ENCODE results near the gene KDM6A.
"Not testable (repeated sequence)": the region's sequence is repeated elsewhere in the genome, so short reads cannot be mapped to it uniquely, and the experiment has no call there.

KDM6A gene

GRCh38 chrX:44999872-45000271 lies 126.9 kb downstream of the KDM6A start:
- H3K9ac ChIP-seq (ENCODE audit: low read length); H3K4ac ChIP-seq (ENCODE audit: low read depth, low read length); H4K8ac ChIP-seq (ENCODE audit: low read depth, low read length); H4K12ac ChIP-seq (ENCODE audit: low read depth, low read length); H2AFZ ChIP-seq (ENCODE audit: insufficient read depth, low read length, poor library complexity); H4K91ac ChIP-seq (ENCODE audit: low read depth, low read length); H3K27ac ChIP-seq (ENCODE audit: low read depth, low read length); H3K4me2 ChIP-seq (ENCODE audit: low read length); H2AK5ac ChIP-seq (ENCODE audit: low read length); H3K18ac ChIP-seq (ENCODE audit: low read length); H2BK120ac ChIP-seq (ENCODE audit: insufficient read depth, low read length, poor library complexity); H3K23ac ChIP-seq (ENCODE audit: low read length); H3K36me3 ChIP-seq (ENCODE audit: control insufficient read depth in 1 of 2, insufficient read depth in 2 of 2, low read length in 2 of 2); H3K27me3 ChIP-seq (ENCODE audit: insufficient read depth, low read length); H2BK5ac ChIP-seq (ENCODE audit: low read depth, low read length, poor library complexity); DNase-seq; H3K4me3 ChIP-seq (ENCODE audit: low read depth, low read length); H2BK12ac ChIP-seq (ENCODE audit: low read length); H3K9me3 ChIP-seq (ENCODE audit: insufficient read depth, low read depth, low read length); H3K79me1 ChIP-seq (ENCODE audit: low read length); H3K79me2 ChIP-seq (ENCODE audit: control insufficient read depth, insufficient read depth, low read length, poor library complexity); H3K14ac ChIP-seq (ENCODE audit: low read length): not testable (repeated sequence)
- no CpG with 5 or more reads among the region's 3 CpGs for WGBS (ENCODE audit: extremely low coverage, insufficient coverage, insufficient read length)
- H3K4me1 ChIP-seq (ENCODE audit: control insufficient read depth in 1 of 2, insufficient read depth in 2 of 2, low read length in 2 of 2): peaks cover 0 to 11% of the 10 kb centered on the region in 2 experiments

- H2AFZ ChIP-seq (ENCODE audit: insufficient read depth, low read length, poor library complexity): no peak overlapping the region
- H3K4me1 ChIP-seq (ENCODE audit: control insufficient read depth in 1 of 2, insufficient read depth in 2 of 2, low read length in 2 of 2): peaks cover 0 to 11% of the 10 kb centered on the region in 2 experiments
- H3K79me1 ChIP-seq (ENCODE audit: low read length): no peaks in the 10 kb centered on the region
- H2BK5ac ChIP-seq (ENCODE audit: low read depth, low read length, poor library complexity): no peak overlapping the region
- H3K27me3 ChIP-seq (ENCODE audit: insufficient read depth, low read length): no peaks in the 10 kb centered on the region
- no peak overlapping the region for H4K12ac ChIP-seq (ENCODE audit: low read depth, low read length)
- no peak overlapping the region for H4K8ac ChIP-seq (ENCODE audit: low read depth, low read length)
- no peak overlapping the region for H3K14ac ChIP-seq (ENCODE audit: low read length)
- no peak overlapping the region for H4K91ac ChIP-seq (ENCODE audit: low read depth, low read length)
- H3K18ac ChIP-seq (ENCODE audit: low read length): no peak overlapping the region
- H3K79me2 ChIP-seq (ENCODE audit: control insufficient read depth, insufficient read depth, low read length, poor library complexity): peaks cover 6% of the 10 kb centered on the region
- H3K4me2 ChIP-seq (ENCODE audit: low read length): peak overlapping the region; percentile 34
- WGBS (ENCODE audit: extremely low coverage, insufficient coverage, insufficient read length): no CpG with 5 or more reads among the region's 4 CpGs
- H2BK12ac ChIP-seq (ENCODE audit: low read length): no peak overlapping the region
- no peak overlapping the region for H3K4ac ChIP-seq (ENCODE audit: low read depth, low read length)
- H3K4me3 ChIP-seq (ENCODE audit: low read depth, low read length): no peak overlapping the region
- no peak overlapping the region for H2BK120ac ChIP-seq (ENCODE audit: insufficient read depth, low read length, poor library complexity)
- no peak overlapping the region for H3K9ac ChIP-seq (ENCODE audit: low read length)
- no peak overlapping the region for H3K27ac ChIP-seq (ENCODE audit: low read depth, low read length)
- H3K23ac ChIP-seq (ENCODE audit: low read length): no peak overlapping the region
- peak; percentile 15 to 61 for DNase-seq
- H2AK5ac ChIP-seq (ENCODE audit: low read length): no peak overlapping the region
- H3K36me3 ChIP-seq (ENCODE audit: control insufficient read depth in 1 of 2, insufficient read depth in 2 of 2, low read length in 2 of 2): peaks cover 0 to 2% of the 10 kb centered on the region in 2 experiments
- no peaks in the 10 kb centered on the region for H3K9me3 ChIP-seq (ENCODE audit: insufficient read depth, low read depth, low read length)
Observed at GRCh38 chrX:45001048-45001447, 128.1 kb downstream of the KDM6A start.

GRCh38 chrX:45003085-45003484 lies 130.1 kb downstream of the KDM6A start:
- peaks cover 3% of the 10 kb centered on the region for H3K79me2 ChIP-seq (ENCODE audit: control insufficient read depth, insufficient read depth, low read length, poor library complexity)
- no peak for DNase-seq
- H3K18ac ChIP-seq (ENCODE audit: low read length): no peak overlapping the region
- H2BK120ac ChIP-seq (ENCODE audit: insufficient read depth, low read length, poor library complexity): no peak overlapping the region
- no peak overlapping the region for H2AFZ ChIP-seq (ENCODE audit: insufficient read depth, low read length, poor library complexity)
- no peak overlapping the region for H3K23ac ChIP-seq (ENCODE audit: low read length)
- no peaks in the 10 kb centered on the region for H3K27me3 ChIP-seq (ENCODE audit: insufficient read depth, low read length)
- no peaks in the 10 kb centered on the region for H3K79me1 ChIP-seq (ENCODE audit: low read length)
- H2BK5ac ChIP-seq (ENCODE audit: low read depth, low read length, poor library complexity): no peak overlapping the region
- H3K36me3 ChIP-seq (ENCODE audit: control insufficient read depth in 1 of 2, insufficient read depth in 2 of 2, low read length in 2 of 2): peaks cover 0 to 2% of the 10 kb centered on the region in 2 experiments
- no peak overlapping the region for H4K12ac ChIP-seq (ENCODE audit: low read depth, low read length)
- no peak overlapping the region for H2AK5ac ChIP-seq (ENCODE audit: low read length)
- H4K8ac ChIP-seq (ENCODE audit: low read depth, low read length): no peak overlapping the region
- no peak overlapping the region for H3K14ac ChIP-seq (ENCODE audit: low read length)
- no peak overlapping the region for H3K9ac ChIP-seq (ENCODE audit: low read length)
- no CpG with 5 or more reads among the region's 4 CpGs for WGBS (ENCODE audit: extremely low coverage, insufficient coverage, insufficient read length)
- no peak overlapping the region for H4K91ac ChIP-seq (ENCODE audit: low read depth, low read length)
- H2BK12ac ChIP-seq (ENCODE audit: low read length): no peak overlapping the region
- no peaks in the 10 kb centered on the region for H3K9me3 ChIP-seq (ENCODE audit: insufficient read depth, low read depth, low read length)
- no peak overlapping the region for H3K27ac ChIP-seq (ENCODE audit: low read depth, low read length)
- no peak overlapping the region for H3K4me3 ChIP-seq (ENCODE audit: low read depth, low read length)
- no peak overlapping the region for H3K4me2 ChIP-seq (ENCODE audit: low read length)
- H3K4ac ChIP-seq (ENCODE audit: low read depth, low read length): no peak overlapping the region
- H3K4me1 ChIP-seq (ENCODE audit: control insufficient read depth in 1 of 2, insufficient read depth in 2 of 2, low read length in 2 of 2): peaks cover 0 to 11% of the 10 kb centered on the region in 2 experiments

- H3K4me2 ChIP-seq (ENCODE audit: low read length): no peak overlapping the region
- no peak overlapping the region for H3K14ac ChIP-seq (ENCODE audit: low read length)
Observed at GRCh38 chrX:45006002-45006800, 133.2 kb downstream of the KDM6A start.

More at GRCh38 chrX:45006002-45006800, 133.2 kb downstream of the KDM6A start:
- Histone ChIP-seq H3K18ac (ENCODE audit: low read length) (no peak overlapping the region), H3K79me1 (ENCODE audit: low read length) (no peaks in the 10 kb centered on the region), H3K4me1 (ENCODE audit: control insufficient read depth in 1 of 2, insufficient read depth in 2 of 2, low read length in 2 of 2) (peaks cover 0 to 7% of the 10 kb centered on the region in 2 experiments), H4K91ac (ENCODE audit: low read depth, low read length) (no peak overlapping the region), H2BK12ac (ENCODE audit: low read length) (no peak overlapping the region), H2BK120ac (ENCODE audit: insufficient read depth, low read length, poor library complexity) (no peak overlapping the region), H4K8ac (ENCODE audit: low read depth, low read length) (no peak overlapping the region), H3K27ac (ENCODE audit: low read depth, low read length) (no peak overlapping the region), H3K4ac (ENCODE audit: low read depth, low read length) (peak overlapping the region; percentile 27), H2BK5ac (ENCODE audit: low read depth, low read length, poor library complexity) (no peak overlapping the region), H3K4me3 (ENCODE audit: low read depth, low read length) (no peak overlapping the region), H2AFZ (ENCODE audit: insufficient read depth, low read length, poor library complexity) (no peak overlapping the region), H2AK5ac (ENCODE audit: low read length) (no peak overlapping the region), H3K27me3 (ENCODE audit: insufficient read depth, low read length) (no peaks in the 10 kb centered on the region), H3K23ac (ENCODE audit: low read length) (no peak overlapping the region), H3K9me3 (ENCODE audit: insufficient read depth, low read depth, low read length) (no peaks in the 10 kb centered on the region), H4K12ac (ENCODE audit: low read depth, low read length) (no peak overlapping the region), H3K36me3 (ENCODE audit: control insufficient read depth in 1 of 2, insufficient read depth in 2 of 2, low read length in 2 of 2) (no peaks in the 10 kb centered on the region), H3K9ac (ENCODE audit: low read length) (no peak overlapping the region), H3K79me2 (ENCODE audit: control insufficient read depth, insufficient read depth, low read length, poor library complexity) (peaks cover 4% of the 10 kb centered on the region)
- no CpG with 5 or more reads among the region's 13 CpGs for WGBS (ENCODE audit: extremely low coverage, insufficient coverage, insufficient read length)
- no peak for DNase-seq

Data from trophoblast cell (in vitro differentiated cells and primary cell).